T-helper 9 cell (primary cell): ENCODE data around the gene IFT88.
"Not testable (repeated sequence)": the region's sequence is repeated elsewhere in the genome, so short reads cannot be mapped to it uniquely, and the experiment has no call there.

Experiments used
- DNase-seq: peaks from one replicate; pipeline ENCODE4 v3.0.0-alpha.2; 2020

IFT88 gene

GRCh38 chr13:20633802-20634201 is 66.8 kb downstream of the IFT88 start:
- DNase-seq, result no peak

- DNase-seq, result no peak
These were observed 69.1 kb downstream of the IFT88 start for GRCh38 chr13:20636079-20636478.

- no peak for DNase-seq
These were observed 70.9 kb downstream of the IFT88 start for GRCh38 chr13:20637811-20638210.

- no peak for DNase-seq
These were observed 80.8 kb downstream of the IFT88 start for GRCh38 chr13:20647758-20648157.

- DNase-seq, result no peak
These were observed 86.0 kb downstream of the IFT88 start for GRCh38 chr13:20652946-20653345.

GRCh38 chr13:20654156-20654555 is 87.2 kb downstream of the IFT88 start:
- DNase-seq, result no peak

- no peak for DNase-seq
These were observed 91.6 kb downstream of the IFT88 start for GRCh38 chr13:20658451-20659040.

GRCh38 chr13:20664351-20664750 is 97.4 kb downstream of the IFT88 start:
- no peak for DNase-seq

GRCh38 chr13:20666948-20667347 is 100.0 kb downstream of the IFT88 start:
- no peak for DNase-seq

- DNase-seq, result no peak
These were observed 101.0 kb downstream of the IFT88 start for GRCh38 chr13:20667857-20668437.

GRCh38 chr13:20669162-20669561 is 102.2 kb downstream of the IFT88 start:
- no peak for DNase-seq

- no peak for DNase-seq
These were observed 104.8 kb downstream of the IFT88 start for GRCh38 chr13:20671789-20672188.

GRCh38 chr13:20672772-20673171 is 105.8 kb downstream of the IFT88 start:
- DNase-seq, result no peak

GRCh38 chr13:20673715-20674114 is 106.8 kb downstream of the IFT88 start:
- DNase-seq, result no peak

- no peak for DNase-seq
These were observed 109.3 kb downstream of the IFT88 start for GRCh38 chr13:20676213-20676612.

GRCh38 chr13:20678606-20679005 is 111.6 kb downstream of the IFT88 start:
- not testable (repeated sequence) for DNase-seq

GRCh38 chr13:20679879-20680278 is 112.9 kb downstream of the IFT88 start:
- DNase-seq, result no peak

GRCh38 chr13:20680416-20681080 is 113.6 kb downstream of the IFT88 start:
- no peak for DNase-seq

- not testable (repeated sequence) for DNase-seq
These were observed 114.5 kb downstream of the IFT88 start for GRCh38 chr13:20681481-20681880.

GRCh38 chr13:20682061-20682460 is 115.1 kb downstream of the IFT88 start:
- no peak for DNase-seq

- DNase-seq, result no peak
These were observed 117.1 kb downstream of the IFT88 start for GRCh38 chr13:20684041-20684440.

GRCh38 chr13:20684546-20684945 is 117.6 kb downstream of the IFT88 start:
- DNase-seq, result no peak

- no peak for DNase-seq
These were observed 118.1 kb downstream of the IFT88 start for GRCh38 chr13:20685092-20685491.

GRCh38 chr13:20686167-20686566 is 119.2 kb downstream of the IFT88 start:
- no peak for DNase-seq
